GM21619 (cell line): Measurements from ENCODE around the gene SEPTIN2.
A peak's percentile ranks its signal among the peaks of the same experiment; 100 is the strongest.
"Not testable (repeated sequence)": the region's sequence is repeated elsewhere in the genome, so short reads cannot be mapped to it uniquely, and the experiment has no call there.

Source experiments
- ATAC-seq: cut with Tn5 transposase; IDR thresholded peaks from one replicate; pipeline ENCODE4 v1.9.1; 2021; ENCODE audit not compliant: unreplicated experiment

Gene SEPTIN2

GRCh38 chr2:241379481-241380480 is 64.1 kb downstream of the SEPTIN2 start:
- ATAC-seq = no peak

- ATAC-seq = no peak
Measured at GRCh38 chr2:241381872-241382271, 66.1 kb downstream of the SEPTIN2 start.

DNA sequence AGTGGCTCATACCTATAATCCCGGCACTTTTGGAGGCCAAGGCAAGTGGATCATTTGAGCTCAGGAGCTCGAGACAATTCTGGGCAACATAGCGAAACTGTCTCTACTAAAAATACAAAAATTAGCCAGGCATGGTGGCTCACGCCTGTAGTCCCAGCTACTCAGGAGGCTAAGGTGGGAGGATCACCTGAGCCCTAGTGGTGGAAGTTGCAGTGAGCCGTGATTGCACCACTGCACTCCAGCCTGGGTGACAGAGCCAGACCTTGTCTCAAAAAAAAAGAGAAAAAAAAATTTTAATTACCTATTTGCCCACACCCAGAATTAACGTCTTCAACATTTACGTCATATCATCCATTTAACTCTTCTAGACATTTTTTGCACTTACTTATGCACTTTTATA is 69.7 kb downstream of the SEPTIN2 start:
- ATAC-seq = not testable (repeated sequence)

DNA sequence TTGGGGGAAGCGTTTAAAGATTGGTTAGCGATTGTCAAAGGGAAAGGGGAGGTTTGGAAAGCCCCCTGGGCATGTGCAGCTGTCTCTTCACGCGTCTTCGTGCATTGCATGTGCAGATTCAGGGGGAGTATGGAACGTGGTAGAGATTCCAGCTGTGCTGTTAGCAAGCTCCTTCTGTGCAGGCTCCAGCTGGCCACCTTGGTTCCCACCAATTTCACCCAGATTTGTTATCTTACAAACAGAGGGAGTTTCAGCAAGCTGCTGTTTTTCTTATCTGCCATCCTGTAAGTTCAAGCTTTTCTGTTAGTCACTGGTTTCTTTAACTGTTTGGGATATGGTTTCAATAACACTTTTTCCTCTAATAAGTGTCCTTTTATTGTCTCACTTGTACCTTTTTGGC is 70.8 kb downstream of the SEPTIN2 start:
- no peak for ATAC-seq

DNA sequence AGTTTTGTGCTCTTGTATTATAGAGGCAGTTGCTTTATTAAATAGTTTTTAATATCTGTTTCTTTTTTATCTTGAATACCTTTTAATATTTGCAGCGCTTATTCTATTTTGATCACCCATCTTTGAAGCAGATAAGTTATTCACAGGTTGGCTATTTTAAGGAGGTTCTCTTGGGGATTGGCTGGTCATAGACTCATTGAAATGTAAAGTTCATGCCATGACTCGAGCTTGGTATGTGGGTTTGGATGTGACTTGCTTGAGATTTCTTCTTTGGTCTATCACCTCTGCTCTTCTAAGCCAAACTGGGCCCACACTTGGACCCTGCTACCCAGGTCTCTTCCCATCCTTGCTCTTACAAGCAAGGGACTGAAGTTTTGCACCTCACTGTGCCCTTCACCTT is 74.0 kb downstream of the SEPTIN2 start:
- ATAC-seq = no peak

DNA sequence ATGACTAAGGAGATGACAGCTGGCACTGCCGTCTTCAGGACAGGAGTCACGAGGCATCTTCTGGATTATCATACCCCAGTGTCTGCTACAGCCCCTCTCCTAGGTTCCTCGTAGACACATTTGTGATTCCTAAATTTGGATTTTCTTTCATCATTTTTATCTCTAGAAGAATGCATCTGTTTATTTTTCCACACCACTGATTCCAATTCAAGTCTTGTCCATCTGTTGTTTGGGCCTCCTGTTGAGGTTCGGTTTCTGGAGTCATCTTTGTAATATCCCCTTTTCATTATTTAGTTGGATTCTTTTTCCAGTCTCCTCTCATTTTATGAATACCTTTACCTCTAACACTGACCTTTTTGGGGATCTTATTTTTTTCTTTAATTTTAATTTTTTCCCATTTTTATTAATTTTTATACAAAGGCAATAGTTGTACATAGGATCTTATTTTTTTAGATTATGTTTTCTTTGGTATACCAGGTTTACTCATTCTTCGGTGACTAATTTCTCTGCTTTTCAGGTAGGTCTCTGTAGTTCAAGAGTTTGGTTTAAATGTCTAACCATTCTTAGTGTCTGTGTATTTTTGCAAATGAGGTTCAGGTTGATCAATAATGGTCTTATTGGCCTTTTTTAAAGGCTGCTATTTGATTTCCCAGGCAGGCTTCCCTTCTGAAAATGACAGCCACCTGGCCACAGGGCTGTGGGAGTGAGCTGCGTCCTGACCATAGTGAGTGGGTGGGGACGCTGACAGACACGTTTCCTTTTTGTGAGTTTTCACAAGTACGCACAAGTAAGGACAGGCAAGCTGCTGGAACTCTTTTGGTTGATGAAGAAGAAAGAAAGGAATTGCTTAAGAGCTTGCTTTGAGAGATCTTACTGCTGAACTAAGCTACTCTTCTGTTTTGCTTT is 74.8 kb downstream of the SEPTIN2 start:
- peak; percentile 70 for ATAC-seq

DNA sequence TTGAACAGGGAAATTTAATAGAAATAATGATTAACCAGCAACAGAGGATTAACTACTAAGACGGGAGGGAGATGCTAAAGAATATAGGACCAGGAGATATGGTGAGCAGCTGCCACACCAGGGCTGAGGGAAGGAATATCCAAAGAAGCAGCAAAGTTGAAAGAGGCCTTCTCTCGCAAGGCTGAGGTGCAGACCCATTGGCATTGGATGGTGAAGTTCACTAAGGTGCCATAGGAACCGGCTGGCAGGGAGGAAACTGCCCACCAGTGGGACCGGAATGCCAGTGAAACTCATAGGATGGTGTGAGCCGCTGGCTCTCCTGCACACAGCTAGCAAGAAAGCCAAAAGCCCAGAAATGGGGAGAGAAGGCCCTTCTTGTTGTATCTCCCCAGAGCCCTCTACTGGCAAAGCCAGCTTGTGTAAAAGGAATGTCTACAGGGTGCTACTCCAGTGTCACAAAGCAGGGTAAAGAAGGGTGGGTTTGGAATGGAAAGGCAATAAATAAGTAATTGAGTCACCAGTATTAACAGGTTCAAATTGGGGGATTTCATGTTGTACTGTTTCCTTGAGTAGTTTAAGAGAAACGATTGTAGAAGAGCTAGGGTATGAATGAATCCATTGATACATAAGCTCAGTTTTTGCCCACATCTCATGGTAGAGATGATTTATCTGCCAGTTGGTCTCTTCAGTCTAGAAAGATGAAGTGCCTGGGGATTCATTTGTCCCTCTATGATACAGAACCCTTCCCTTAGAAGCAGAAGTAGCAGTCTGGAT is 76.4 kb downstream of the SEPTIN2 start:
- ATAC-seq = no peak

DNA sequence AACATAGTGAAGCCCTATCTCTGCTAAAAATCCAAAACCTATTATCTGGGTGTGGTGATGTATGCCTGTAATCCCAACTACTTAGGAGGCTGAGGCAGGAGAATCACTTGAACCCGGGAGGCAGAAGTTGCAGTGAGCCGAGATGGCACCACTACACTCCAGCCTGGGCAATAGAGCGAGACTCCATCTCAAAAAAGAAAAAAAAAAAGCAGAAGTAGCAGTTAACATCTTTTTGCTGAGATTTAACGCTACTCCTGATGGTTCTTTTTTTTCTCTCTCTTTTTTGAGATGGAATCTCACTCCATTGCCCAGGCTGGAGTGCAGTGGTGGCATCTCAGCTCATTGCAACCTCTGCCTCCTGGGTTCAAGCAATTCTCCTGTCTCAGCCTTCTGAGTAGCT is 77.0 kb downstream of the SEPTIN2 start:
- ATAC-seq = not testable (repeated sequence)

DNA sequence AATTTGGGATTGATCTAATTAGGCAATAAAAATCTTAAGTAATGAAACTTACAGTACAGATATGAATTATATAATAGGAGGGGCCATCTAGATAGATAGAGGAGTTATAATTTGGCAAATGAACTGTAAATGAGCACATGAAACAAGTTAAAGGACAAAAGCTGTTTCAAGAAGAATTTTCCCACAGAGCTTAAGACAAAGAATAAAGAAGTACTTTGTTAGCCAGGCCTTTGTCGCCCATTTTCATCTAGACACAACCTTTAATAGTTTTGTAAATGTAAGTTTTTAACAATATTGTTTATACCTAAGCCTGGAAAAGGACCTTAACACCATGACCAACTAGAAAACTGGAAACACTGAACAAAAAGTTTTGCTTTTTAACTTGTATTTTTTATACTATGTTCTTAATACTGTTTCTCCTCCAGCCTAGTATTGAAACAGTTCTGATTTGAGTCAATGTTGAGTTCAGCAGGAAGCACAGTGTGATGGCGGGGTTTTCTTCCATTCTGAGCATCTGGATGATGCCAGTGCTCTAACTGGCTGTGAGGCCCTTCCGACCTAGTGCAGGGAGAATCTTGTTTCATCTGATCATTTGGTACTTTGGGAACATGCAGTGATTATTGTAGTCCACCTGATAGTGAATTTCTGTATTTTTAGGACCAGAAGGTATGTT is 77.9 kb downstream of the SEPTIN2 start:
- ATAC-seq = no peak

- ATAC-seq = not testable (repeated sequence)
Measured at GRCh38 chr2:241396809-241397208, 81.1 kb downstream of the SEPTIN2 start.

- no peak for ATAC-seq
Measured at GRCh38 chr2:241399941-241400922, 84.5 kb downstream of the SEPTIN2 start.
